Measurements from ENCODE around the gene FABP6.

FABP6 gene

GRCh38 chr5:160262151-160263074 lies 33.1 kb downstream of the FABP6 start:
- no peak for DNase-seq (ENCODE audit: low read depth, low spot score)

- DNase-seq (ENCODE audit: low read depth, low spot score), result no peak
Measured at GRCh38 chr5:160263326-160263855, 34.1 kb downstream of the FABP6 start.

GRCh38 chr5:160266044-160266443 lies 36.7 kb downstream of the FABP6 start:
- DNase-seq (ENCODE audit: low read depth, low spot score), result no peak

- DNase-seq (ENCODE audit: low read depth, low spot score), result no peak
Measured at GRCh38 chr5:160266752-160267345, 37.5 kb downstream of the FABP6 start.

- DNase-seq (ENCODE audit: low read depth, low spot score), result no peak
Measured at GRCh38 chr5:160268121-160268520, 38.8 kb downstream of the FABP6 start.

- DNase-seq (ENCODE audit: low read depth, low spot score), result no peak
Measured at GRCh38 chr5:160269017-160269416, 39.7 kb downstream of the FABP6 start.

GRCh38 chr5:160270704-160271103 lies 41.4 kb downstream of the FABP6 start:
- no peak for DNase-seq (ENCODE audit: low read depth, low spot score)

- no peak for DNase-seq (ENCODE audit: low read depth, low spot score)
Measured at GRCh38 chr5:160271396-160271795, 42.1 kb downstream of the FABP6 start.

GRCh38 chr5:160271836-160272235 lies 42.5 kb downstream of the FABP6 start:
- DNase-seq (ENCODE audit: low read depth, low spot score), result no peak

GRCh38 chr5:160272264-160272663 lies 43.0 kb downstream of the FABP6 start:
- no peak for DNase-seq (ENCODE audit: low read depth, low spot score)

GRCh38 chr5:160272889-160273288 lies 43.6 kb downstream of the FABP6 start:
- DNase-seq (ENCODE audit: low read depth, low spot score), result no peak

- DNase-seq (ENCODE audit: low read depth, low spot score), result no peak
Measured at GRCh38 chr5:160274483-160274931, 45.2 kb downstream of the FABP6 start.

GRCh38 chr5:160278343-160278742 lies 49.0 kb downstream of the FABP6 start:
- no peak for DNase-seq (ENCODE audit: low read depth, low spot score)

- DNase-seq (ENCODE audit: low read depth, low spot score), result no peak
Measured at GRCh38 chr5:160280384-160281095, 51.2 kb downstream of the FABP6 start.

GRCh38 chr5:160281275-160281674 lies 52.0 kb downstream of the FABP6 start:
- no peak for DNase-seq (ENCODE audit: low read depth, low spot score)

- no peak for DNase-seq (ENCODE audit: low read depth, low spot score)
Measured at GRCh38 chr5:160284291-160284873, 55.1 kb downstream of the FABP6 start.

GRCh38 chr5:160285316-160285715 lies 56.0 kb downstream of the FABP6 start:
- no peak for DNase-seq (ENCODE audit: low read depth, low spot score)

- no peak for DNase-seq (ENCODE audit: low read depth, low spot score)
Measured at GRCh38 chr5:160286947-160287346, 57.6 kb downstream of the FABP6 start.

GRCh38 chr5:160287378-160288051 lies 58.2 kb downstream of the FABP6 start:
- peak; percentile 96 for DNase-seq (ENCODE audit: low read depth, low spot score)
